GM12864 (cell line): ENCODE data around the gene HAGHL.

Experiments used
- DNase-seq: peaks from one replicate; pipeline ENCODE4 v3.0.0-alpha.2; 2011; ENCODE audit warnings: low read depth
- H3K4me3 ChIP-seq: 2 replicates; pipeline ENCODE4 v1.5.1; 2011; ENCODE audit warnings: mild to moderate bottlenecking, low read depth, low read length, control low read depth
- TF ChIP-seq, protein P1 (sequence below): IDR thresholded peaks from 2 replicates; pipeline ENCODE4 v1.5.1; 2011; ENCODE audit warnings: low read depth, mild to moderate bottlenecking, moderate library complexity, low read length, control low read depth, inconsistent platforms; ENCODE audit errors: missing control alignments

Gene HAGHL

DNA sequence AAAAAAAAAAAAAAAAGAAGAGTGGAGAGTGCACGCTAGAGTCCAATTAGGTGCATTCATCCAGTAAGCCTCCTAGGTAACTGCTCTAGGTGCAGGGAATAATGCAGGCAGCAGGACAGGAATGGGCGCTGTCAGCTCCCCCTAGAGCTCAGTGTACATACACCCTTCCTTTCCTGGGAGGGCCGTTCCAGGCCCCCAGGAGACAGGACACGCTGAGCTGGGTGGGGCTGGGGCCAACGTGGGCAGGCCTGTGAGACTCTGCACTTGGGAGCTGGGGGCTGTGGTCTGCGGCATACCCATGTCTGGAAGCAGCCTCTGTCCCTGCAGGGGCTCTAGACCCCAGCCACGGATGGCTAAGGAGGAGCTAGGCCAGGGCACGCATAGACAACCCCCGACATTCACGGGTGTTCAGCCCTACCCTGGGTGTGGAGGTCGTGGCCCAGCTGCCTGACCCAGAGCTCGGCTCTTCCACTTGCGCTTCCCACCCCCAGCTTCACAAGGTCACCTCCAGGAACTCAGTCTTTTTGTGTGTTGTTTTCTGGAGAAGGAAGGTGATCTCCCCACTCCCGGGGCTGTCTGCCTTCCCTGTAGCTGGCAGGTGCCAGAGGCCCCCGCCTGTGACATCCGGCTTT is 7.0 kb upstream of the HAGHL start:
- TF ChIP-seq, protein P1, sequence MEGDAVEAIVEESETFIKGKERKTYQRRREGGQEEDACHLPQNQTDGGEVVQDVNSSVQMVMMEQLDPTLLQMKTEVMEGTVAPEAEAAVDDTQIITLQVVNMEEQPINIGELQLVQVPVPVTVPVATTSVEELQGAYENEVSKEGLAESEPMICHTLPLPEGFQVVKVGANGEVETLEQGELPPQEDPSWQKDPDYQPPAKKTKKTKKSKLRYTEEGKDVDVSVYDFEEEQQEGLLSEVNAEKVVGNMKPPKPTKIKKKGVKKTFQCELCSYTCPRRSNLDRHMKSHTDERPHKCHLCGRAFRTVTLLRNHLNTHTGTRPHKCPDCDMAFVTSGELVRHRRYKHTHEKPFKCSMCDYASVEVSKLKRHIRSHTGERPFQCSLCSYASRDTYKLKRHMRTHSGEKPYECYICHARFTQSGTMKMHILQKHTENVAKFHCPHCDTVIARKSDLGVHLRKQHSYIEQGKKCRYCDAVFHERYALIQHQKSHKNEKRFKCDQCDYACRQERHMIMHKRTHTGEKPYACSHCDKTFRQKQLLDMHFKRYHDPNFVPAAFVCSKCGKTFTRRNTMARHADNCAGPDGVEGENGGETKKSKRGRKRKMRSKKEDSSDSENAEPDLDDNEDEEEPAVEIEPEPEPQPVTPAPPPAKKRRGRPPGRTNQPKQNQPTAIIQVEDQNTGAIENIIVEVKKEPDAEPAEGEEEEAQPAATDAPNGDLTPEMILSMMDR, result peak; percentile 39
- no peak for DNase-seq

DNA sequence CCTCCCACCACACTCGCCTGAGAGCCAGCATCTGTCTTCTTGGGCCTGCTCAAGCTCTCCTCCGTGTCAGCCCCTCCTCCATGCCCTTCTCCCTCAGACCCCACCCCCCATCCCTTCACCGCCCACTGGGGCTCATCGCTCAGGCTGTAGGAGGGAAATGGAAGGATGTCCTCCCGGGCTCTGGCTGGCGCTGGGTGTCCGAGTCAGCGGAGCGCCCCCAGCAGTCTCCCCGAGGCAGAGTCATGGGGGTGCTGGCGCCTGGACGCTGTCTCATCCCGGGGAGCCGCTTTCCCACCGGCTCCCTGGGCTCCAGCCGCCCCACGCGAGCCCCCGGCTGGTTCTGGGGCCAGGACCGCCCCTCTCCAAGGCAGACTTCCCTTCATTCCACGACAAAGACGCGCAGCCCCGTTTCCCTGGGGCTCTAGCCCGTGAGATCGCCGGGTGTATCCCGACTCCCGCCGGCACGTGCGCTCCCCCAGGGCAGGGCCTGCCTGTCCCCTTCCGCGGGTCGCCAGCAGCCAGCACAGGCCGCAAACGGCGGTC is 6.4 kb upstream of the HAGHL start:
- TF ChIP-seq, protein P1, result peak; percentile 43
- no peak for DNase-seq
- H3K4me3 ChIP-seq, result peak overlapping the region; percentile 90

More for the DNA sequence above, 7.0 kb upstream of the HAGHL start:
- H3K4me3 ChIP-seq, result peak overlapping the region; percentile 90

DNA sequence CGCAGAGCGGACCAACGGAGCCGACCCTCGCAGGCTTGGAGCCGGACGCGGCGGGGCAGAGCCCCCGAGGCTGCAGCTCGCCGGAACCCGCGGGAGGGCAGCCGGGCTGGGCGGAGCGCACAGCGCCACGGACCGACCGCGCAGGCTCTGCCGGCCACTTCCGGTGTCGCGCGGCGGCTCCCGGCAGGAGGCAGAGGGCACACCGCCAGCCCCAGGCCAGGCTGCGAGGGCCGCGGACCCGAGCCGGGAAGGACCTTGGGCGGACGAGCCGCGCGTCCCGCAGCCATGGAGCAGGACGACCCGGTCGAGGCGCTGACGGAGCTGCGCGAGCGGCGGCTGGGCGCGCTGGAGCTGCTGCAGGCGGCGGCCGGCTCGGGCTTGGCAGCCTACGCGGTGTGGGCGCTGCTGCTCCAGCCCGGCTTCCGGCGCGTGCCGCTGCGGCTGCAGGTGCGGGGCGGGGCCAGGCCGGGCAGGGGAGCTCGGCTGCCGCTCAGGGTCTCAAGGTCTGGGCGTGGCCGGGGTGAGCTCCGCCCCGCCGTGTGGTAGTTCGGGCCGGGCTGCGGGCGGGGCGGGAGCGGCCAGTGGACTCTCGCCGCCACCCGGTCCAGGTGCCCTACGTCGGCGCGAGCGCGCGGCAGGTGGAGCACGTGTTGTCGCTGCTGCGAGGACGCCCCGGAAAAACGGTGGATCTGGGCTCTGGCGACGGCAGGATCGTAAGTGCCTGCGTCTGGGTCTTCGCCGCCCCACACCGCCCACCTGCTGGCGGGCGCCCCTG is 5.7 kb upstream of the HAGHL start, which contains the start of gene ANTKMT:
Gene ANTKMT, plus strand, starts transcription at position 157 of the 775 bp plus-strand sequence. Its CDS starts 129 bp downstream, at position 286.
- TF ChIP-seq, protein P1, result peak; percentile 5
- DNase-seq, result no peak
- H3K4me3 ChIP-seq, result peak within 1 kb of the TSS; percentile 90

DNA sequence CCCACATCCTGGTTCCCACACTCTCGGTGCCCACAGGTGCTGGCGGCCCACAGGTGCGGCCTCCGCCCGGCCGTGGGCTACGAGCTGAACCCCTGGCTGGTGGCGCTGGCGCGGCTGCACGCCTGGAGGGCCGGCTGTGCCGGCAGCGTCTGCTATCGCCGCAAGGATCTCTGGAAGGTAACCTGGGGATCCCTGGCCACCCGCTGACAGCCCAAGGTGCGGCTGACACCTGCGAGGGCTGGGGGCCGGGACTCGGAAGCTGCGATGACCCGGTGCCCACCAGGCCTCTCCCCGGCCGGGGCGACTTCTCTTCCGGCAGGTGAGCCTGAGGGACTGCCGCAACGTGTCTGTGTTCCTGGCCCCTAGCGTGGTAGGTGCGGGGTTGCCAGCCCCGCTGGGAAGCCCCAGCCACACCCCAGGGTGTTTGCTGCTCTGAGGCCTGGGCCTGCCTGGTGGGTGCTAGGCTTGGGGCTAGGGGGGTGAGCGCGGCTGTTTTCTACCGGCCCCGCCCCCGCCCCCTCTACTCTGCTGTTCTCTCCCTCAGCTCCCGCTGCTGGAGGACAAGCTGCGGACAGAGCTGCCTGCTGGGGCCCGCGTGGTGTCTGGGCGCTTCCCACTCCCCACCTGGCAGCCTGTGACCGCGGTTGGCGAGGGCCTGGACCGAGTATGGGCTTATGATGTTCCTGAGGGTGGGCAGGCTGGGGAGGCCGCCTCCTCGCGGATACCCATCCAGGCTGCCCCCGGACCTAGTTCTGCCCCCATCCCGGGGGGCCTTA is 5.0 kb upstream of the HAGHL start:
- no peak for DNase-seq
- TF ChIP-seq, protein P1, result no peak
- H3K4me3 ChIP-seq, result peak overlapping the region; percentile 90

DNA sequence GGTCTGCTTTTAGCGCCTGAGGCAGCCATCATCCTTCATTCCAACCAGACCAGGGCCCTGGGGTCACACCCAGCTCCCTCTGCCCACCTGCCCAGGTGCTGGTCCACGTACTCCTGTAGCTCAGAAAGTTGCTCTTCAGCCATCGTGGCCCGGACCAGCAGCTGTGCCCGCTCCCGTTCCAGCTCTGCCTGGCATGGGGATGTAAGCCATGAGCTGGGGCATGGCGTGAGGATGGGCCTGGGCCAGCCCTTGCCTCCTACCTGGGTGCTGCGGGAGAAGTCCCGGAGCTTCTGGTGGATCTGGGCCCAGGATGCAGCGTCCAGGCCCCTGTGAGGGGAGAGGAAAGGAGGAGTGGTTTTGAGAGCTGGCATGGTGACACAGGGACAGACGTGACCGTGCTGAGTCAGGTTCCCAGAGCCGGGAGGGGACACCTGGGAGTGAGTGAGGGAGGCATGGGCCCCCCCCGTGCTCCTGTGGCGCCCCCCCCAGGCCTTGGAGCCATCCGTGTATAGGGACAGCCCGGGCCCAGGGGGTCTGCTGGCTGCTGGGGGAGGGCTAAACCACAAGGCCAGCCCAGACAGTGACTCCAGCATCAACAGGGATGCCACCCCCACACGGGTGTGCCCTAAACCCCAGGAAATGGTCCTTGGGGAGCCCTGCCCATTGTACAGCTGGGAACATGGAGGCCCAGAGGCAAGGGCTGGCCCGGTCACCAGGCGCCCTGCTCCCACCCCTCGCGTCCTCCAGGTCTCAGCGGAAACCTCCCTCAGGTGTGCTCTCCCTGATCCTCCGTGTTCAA is 3.9 kb upstream of the HAGHL start:
- DNase-seq, result no peak
- no peak overlapping the region for H3K4me3 ChIP-seq
- TF ChIP-seq, protein P1, result no peak

DNA sequence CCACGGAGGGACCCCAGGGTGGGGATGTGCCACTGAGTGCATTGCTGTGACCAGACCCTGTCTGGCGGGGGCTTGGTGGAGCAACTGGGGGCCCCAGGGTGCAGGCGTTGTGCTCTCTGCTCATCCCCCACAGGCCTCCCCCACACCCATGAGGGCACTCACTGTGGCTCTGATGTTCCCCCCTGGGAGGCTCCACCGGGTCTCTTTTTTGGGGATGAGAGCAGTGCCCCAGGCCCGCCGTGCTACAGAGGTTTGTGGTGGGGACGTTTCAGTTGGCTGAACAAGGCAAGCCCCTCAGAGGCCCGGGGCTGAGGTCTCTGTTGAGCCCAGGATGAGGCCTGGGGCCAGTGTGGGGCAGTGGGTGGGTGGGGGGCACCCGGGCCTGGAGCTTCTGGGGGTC is 3.2 kb upstream of the HAGHL start:
- no peak for DNase-seq
- H3K4me3 ChIP-seq, result no peak overlapping the region
- TF ChIP-seq, protein P1, result no peak
